HepG2 (cell line): ENCODE measurements around the gene ME3. TPM values are rescaled to one million over a fixed set of nuclear protein-coding genes. Genes with fewer than 3 reads are reported as not detected.

Experiments used
- ATAC-seq: fragments of 200-7000 bp; cut with Tn5 transposase; 3 replicates; pipeline ENCODE4 v1.9.1; 2020; ENCODE audit warnings: mild to moderate bottlenecking, moderate library complexity
- BruUV-seq: library from RNA; stranded (reverse); fragments of 400-500 nt; replicated peaks from 2 replicates; lab custom pipeline; 2021; lab: Mats Ljungman, UMichigan
- CTCF ChIA-PET: fragments of 300-600 bp; formaldehyde crosslinking; extraction: SDS; loops from one replicate; lab custom pipeline; 2021; ENCODE audit warnings: low total read pairs, inconsistent platforms, low intra/inter-chr PET ratio; lab: Yijun Ruan, JAX
- POLR2A ChIA-PET: fragments of 350-600 bp; sonication (Branson Sonifier 250); formaldehyde crosslinking; loops from one replicate; lab custom pipeline; 2020; ENCODE audit warnings: antibody characterized with exemption, inconsistent platforms; lab: Yijun Ruan, JAX
- DNase-seq: peaks from one replicate; pipeline ENCODE4 v3.0.0-alpha.2; 2015; ENCODE audit warnings: low spot score
- FAIRE-seq: peaks from 3 replicates; lab custom pipeline; 2011; peaks lifted over from hg19 to GRCh38; lab: Jason Lieb, UNC
- H2AFZ ChIP-seq: one replicate; pipeline ENCODE4 v1.6.1; 2011; ENCODE audit warnings: low read length, inconsistent platforms
- H3K27ac ChIP-seq: fragments of 300-600 bp; 3 replicates; pipeline ENCODE4 v1.8.0; 2011; ENCODE audit warnings: mixed run types, mild to moderate bottlenecking, mixed read lengths, low read length, inconsistent platforms; ENCODE audit not compliant: insufficient read depth; ENCODE audit errors: extremely low read length
- H3K27me3 ChIP-seq, 2 experiments: fragments of 200-600 bp in 1 of 2; 2 replicates in 1 of 2; 3 replicates in 1 of 2; pipeline versions ENCODE4 v1.6.0 to v1.8.0; 2011; ENCODE audit warnings: low read length in 2 of 2, mild to moderate bottlenecking in 2 of 2, moderate library complexity in 2 of 2, inconsistent platforms in 1 of 2; ENCODE audit not compliant: insufficient read depth in 2 of 2, control insufficient read depth in 1 of 2
- H3K36me3 ChIP-seq, 2 experiments: fragments of 200-600 bp in 1 of 2; replicated peaks in 1 of 2; 2 replicates in 1 of 2; 3 replicates in 1 of 2; pipeline versions ENCODE4 v1.5.1 to v1.8.0; 2011; ENCODE audit warnings: low read length in 2 of 2, inconsistent platforms in 1 of 2; ENCODE audit not compliant: insufficient read depth in 2 of 2, control insufficient read depth in 1 of 2
- H3K4me1 ChIP-seq: 2 replicates; pipeline ENCODE4 v1.5.1; 2012; ENCODE audit warnings: low read length, inconsistent platforms; ENCODE audit not compliant: insufficient read depth
- H3K4me2 ChIP-seq: 2 replicates; pipeline ENCODE4 v1.6.0; 2011; ENCODE audit warnings: low read depth, low read length, inconsistent platforms
- H3K4me3 ChIP-seq, 3 experiments: fragments of 200-600 bp in 1 of 3; sonication (generic), shearing (Covaris generic) in 1 of 3; replicated peaks in 1 of 3; 2 replicates each; pipeline ENCODE4 v1.5.1; 2011 to 2016; ENCODE audit warnings: low read length in 3 of 3, inconsistent platforms in 2 of 3, low read depth in 2 of 3, mild to moderate bottlenecking in 2 of 3, control low read depth in 1 of 3, mixed read lengths in 1 of 3; ENCODE audit not compliant: insufficient read depth in 1 of 3
- H3K79me2 ChIP-seq: one replicate; pipeline ENCODE4 v1.6.1; 2011; ENCODE audit warnings: low read length, inconsistent platforms; ENCODE audit not compliant: insufficient read depth
- H3K9ac ChIP-seq: 2 replicates; pipeline ENCODE4 v1.6.0; 2011; ENCODE audit warnings: mild to moderate bottlenecking, low read depth, low read length, inconsistent platforms; ENCODE audit not compliant: insufficient read depth
- H3K9me3 ChIP-seq: 2 replicates; pipeline ENCODE4 v1.5.1; 2012; ENCODE audit warnings: mild to moderate bottlenecking, low read length
- H4K20me1 ChIP-seq: 2 replicates; pipeline ENCODE4 v1.6.0; 2011; ENCODE audit warnings: inconsistent platforms, mild to moderate bottlenecking, low read length, moderate library complexity; ENCODE audit not compliant: insufficient read depth
- CEBPG ChIP-seq: IDR thresholded peaks from 2 replicates; pipeline ENCODE4 v1.6.1; 2016
- FOXM1 ChIP-seq: sonication (generic); formaldehyde crosslinking; IDR thresholded peaks from 2 replicates; pipeline ENCODE4 v1.5.0; 2020; ENCODE audit warnings: missing genetic modification reagents
- GLMP ChIP-seq: sonication (generic); formaldehyde crosslinking; IDR thresholded peaks from 2 replicates; pipeline ENCODE4 v1.9.0; 2021; ENCODE audit warnings: missing genetic modification reagents, mild to moderate bottlenecking, borderline replicate concordance
- IRF1 ChIP-seq: sonication (generic); formaldehyde crosslinking; IDR thresholded peaks from 2 replicates; pipeline ENCODE4 v1.4.0; 2020; ENCODE audit warnings: low read depth, mild to moderate bottlenecking, missing genetic modification reagents
- MAX ChIP-seq: IDR thresholded peaks from 2 replicates; pipeline ENCODE4 v1.6.1; 2012; ENCODE audit warnings: inconsistent platforms
- NCOA1 ChIP-seq: sonication (generic); formaldehyde crosslinking; IDR thresholded peaks from 2 replicates; pipeline ENCODE4 v1.9.0; 2021; ENCODE audit warnings: missing genetic modification reagents
- NFE2 ChIP-seq: sonication (generic); formaldehyde crosslinking; IDR thresholded peaks from 2 replicates; pipeline ENCODE4 v1.4.0; 2020; ENCODE audit warnings: missing genetic modification reagents
- SIN3B ChIP-seq: fragments of 150-350 bp; IDR thresholded peaks from 2 replicates; pipeline ENCODE4 v1.6.1; 2014; ENCODE audit warnings: low read length
- TAF1 ChIP-seq: sonication (generic); formaldehyde crosslinking; IDR thresholded peaks from 2 replicates; pipeline ENCODE4 v1.4.0; 2020; ENCODE audit warnings: missing genetic modification reagents
- ZNF160 ChIP-seq: sonication (generic); formaldehyde crosslinking; IDR thresholded peaks from 2 replicates; pipeline ENCODE4 v1.8.0; 2022; ENCODE audit warnings: mild to moderate bottlenecking, inconsistent platforms, missing genetic modification reagents
- ZNF280B ChIP-seq: sonication (generic); formaldehyde crosslinking; IDR thresholded peaks from 2 replicates; pipeline ENCODE4 v1.5.0; 2020; ENCODE audit warnings: missing genetic modification reagents, mild to moderate bottlenecking, borderline replicate concordance
- ZNF550 ChIP-seq: sonication (generic); formaldehyde crosslinking; IDR thresholded peaks from 2 replicates; pipeline ENCODE4 v1.4.0; 2020; ENCODE audit warnings: mild to moderate bottlenecking, missing genetic modification reagents, borderline replicate concordance
- ZNF557 ChIP-seq: sonication (generic); formaldehyde crosslinking; IDR thresholded peaks from 2 replicates; pipeline ENCODE4 v1.4.0; 2020; ENCODE audit warnings: missing genetic modification reagents
- ZNF580 ChIP-seq: IDR thresholded peaks from 2 replicates; pipeline ENCODE4 v1.6.1; 2016; ENCODE audit warnings: low read depth, borderline replicate concordance
- ZNF7 ChIP-seq: IDR thresholded peaks from 2 replicates; pipeline ENCODE4 v1.6.1; 2016; ENCODE audit warnings: missing biosample characterization, missing genetic modification reagents
- WGBS: methylation state at CpG from one replicate; pipeline ENCODE4 v1.1.6; 2017; ENCODE audit warnings: low lambda C conversion rate; 5-methylcytosine and 5-hydroxymethylcytosine counted together
- in situ Hi-C: cut with HindIII; loops from 2 replicates; pipeline ENCODE4 v1.10.0; 2017; ENCODE audit warnings: low pct_unique_long_range_greater_than_20kb; ENCODE audit not compliant: extremely low pct_ligation_motif_present
- intact Hi-C: fragments of 100-400 bp; cut with micrococcal nuclease; formaldehyde crosslinking; loops from one replicate; pipeline ENCODE4 v1.10.0; 2022; ENCODE audit not compliant: unreplicated experiment
- polyA plus RNA-seq, 8 experiments: library from polyadenylated mRNA; depleted of rRNA in 3 of 8; stranded (reverse) in 7 of 8; unstranded in 1 of 8; fragments of >200 nt; fragmentation: Illumina TruSeq in 4 of 8; extraction: Trizol in 4 of 8; gene quantifications; 2 replicates each; pipeline versions ENCODE4 v1.2.1 to v1.2.3, GENCODE V29; 2011 to 2016; ENCODE audit warnings: low read depth in 4 of 8, missing spikeins in 1 of 8, mixed read lengths in 1 of 8; ENCODE audit not compliant: insufficient read depth in 1 of 8
- total RNA-seq, 5 experiments: library from RNA; depleted of rRNA; stranded (reverse); fragments of >200 nt; fragmentation: Illumina TruSeq; extraction: Trizol; gene quantifications; 2 replicates each; pipeline ENCODE4 v1.2.3, GENCODE V29; 2016; ENCODE audit warnings: low read depth in 1 of 5

The ME3 gene
- total and polyA plus RNA-seq, 2 of the 13 experiments (the other 11 are each of a cell fraction or from before 2014, with no cell fraction given) = not detected

GRCh38 chr11:86558207-86558606, 114.2 kb downstream of the ME3 start:
- POLR2A ChIA-PET = no interaction called here
- no peak for DNase-seq
- no peak overlapping the region for H2AFZ ChIP-seq
- no peak overlapping the region for H3K4me3 ChIP-seq
- H3K9ac ChIP-seq = no peak overlapping the region
- no peaks in the 10 kb centered on the region for H4K20me1 ChIP-seq
- no peaks in the 10 kb centered on the region for H3K9me3 ChIP-seq
- FAIRE-seq = no peak
- intact Hi-C loops = no loop called here
- no peaks in the 10 kb centered on the region for H3K79me2 ChIP-seq
- CTCF ChIA-PET = no interaction called here
- 0% methylated on average over 1 of the region's 1 CpG for WGBS
- peaks cover 0 to under 1% of the 10 kb centered on the region in 2 experiments; a peak in 2 of 5 replicates for H3K27me3 ChIP-seq
- no peak overlapping the region for H3K4me2 ChIP-seq
- no peaks in the 10 kb centered on the region for H3K4me1 ChIP-seq
- no peak overlapping the region for H3K27ac ChIP-seq
- no peak for ATAC-seq
- in situ Hi-C loops = no loop called here
- H3K36me3 ChIP-seq = no peaks in the 10 kb centered on the region
- no TSS peak for BruUV-seq
- TF ChIP-seq SIN3B (no peak), MAX (no peak), CEBPG (CRISPR knock-in tag) (no peak), ZNF160 (CRISPR knock-in tag) (no peak), ZNF280B (no peak), GLMP (no peak), NFE2 (CRISPR knock-in tag) (no peak), ZNF580 (CRISPR knock-in tag) (no peak), NCOA1 (no peak), ZNF550 (CRISPR knock-in tag) (no peak), ZNF557 (no peak), FOXM1 (CRISPR knock-in tag) (no peak), TAF1 (CRISPR knock-in tag) (no peak), ZNF7 (CRISPR knock-in tag) (no peak), IRF1 (CRISPR knock-in tag) (no peak)
- TF ChIP-seq, all 625 proteins: peak for 0
